HCT116 (cell line): ENCODE results near the gene ZFP92. TPM values are rescaled to one million over a fixed set of nuclear protein-coding genes. Genes with fewer than 3 reads are reported as not detected.

ENCODE experiments used
- ATAC-seq: fragments of 200-7000 bp; cut with Tn5 transposase; 2 replicates; pipeline ENCODE4 v1.9.1; 2020; ENCODE audit warnings: mild to moderate bottlenecking, moderate library complexity
- BruUV-seq: library from RNA; stranded (reverse); fragments of 400-500 nt; replicated peaks from 2 replicates; lab custom pipeline; 2021; lab: Mats Ljungman, UMichigan
- CTCF ChIA-PET: fragments of 300-600 bp; sonication (Branson Sonifier 250); formaldehyde crosslinking; loops from one replicate; lab custom pipeline; 2021; ENCODE audit warnings: antibody characterized with exemption; lab: Charles Lee
- POLR2A ChIA-PET: fragments of 300-600, 350-600 bp; sonication (Branson Sonifier 250); formaldehyde crosslinking; loops from one replicate; lab custom pipeline; 2021; ENCODE audit warnings: antibody characterized with exemption; lab: Charles Lee
- RAD21 ChIA-PET, 2 experiments: fragments of 300-600 bp; sonication (Branson Sonifier 250); formaldehyde crosslinking; loops; one replicate each; lab custom pipeline; 2023; ENCODE audit warnings: low total read pairs in 2 of 2; ENCODE audit not compliant: uncharacterized antibody in 2 of 2, unreplicated experiment in 2 of 2, low non-redundant PET in 1 of 2; lab: Charles Lee
- DNase-seq: peaks from one replicate; pipeline ENCODE4 v3.0.0-alpha.2; 2010; ENCODE audit warnings: low read depth, low spot score
- H2AFZ ChIP-seq: fragments of 200-600 bp; shearing (Covaris generic), sonication (generic); 2 replicates; pipeline ENCODE4 v1.6.1; 2017; ENCODE audit warnings: low read depth, mixed run types, mixed read lengths, antibody characterized with exemption, low read length; ENCODE audit not compliant: poor library complexity, severe bottlenecking
- H3K27ac ChIP-seq: 2 replicates; pipeline ENCODE4 v1.5.1; 2012; ENCODE audit warnings: low read depth, low read length
- H3K27me3 ChIP-seq: fragments of 200-600 bp; sonication (generic); 2 replicates; pipeline ENCODE4 v1.6.1; 2016; ENCODE audit warnings: mixed run types, low read length, mixed read lengths; ENCODE audit not compliant: insufficient read depth
- H3K36me3 ChIP-seq, 2 experiments: fragments of 200-500 bp in 1 of 2; fragments of 200-600 bp in 1 of 2; sonication (Bioruptor generic) in 1 of 2; sonication (generic) in 1 of 2; 2 replicates each; pipeline versions ENCODE4 v1.5.1 to v1.6.1; 2014 to 2016; ENCODE audit warnings: low read length in 2 of 2, inconsistent platforms in 1 of 2, mixed read lengths in 1 of 2, mixed run types in 1 of 2; ENCODE audit not compliant: insufficient read depth in 2 of 2, control insufficient read depth in 1 of 2
- H3K4me1 ChIP-seq, 2 experiments: fragments of 200-600 bp in 1 of 2; sonication (generic) in 1 of 2; 2 replicates each; pipeline versions ENCODE4 v1.5.1 to v1.6.1; 2012 to 2017; ENCODE audit warnings: low read length in 2 of 2, inconsistent platforms in 1 of 2, mild to moderate bottlenecking in 1 of 2, mixed read lengths in 1 of 2, mixed run types in 1 of 2, moderate library complexity in 1 of 2; ENCODE audit not compliant: insufficient read depth in 2 of 2, control insufficient read depth in 1 of 2
- H3K4me2 ChIP-seq: fragments of 200-600 bp; sonication (generic); 2 replicates; pipeline ENCODE4 v1.6.1; 2017; ENCODE audit warnings: mixed run types, low read length, mixed read lengths
- H3K4me3 ChIP-seq, 2 experiments: fragments of 200-600 bp in 1 of 2; sonication (generic) in 1 of 2; replicated peaks in 1 of 2; 2 replicates each; pipeline ENCODE4 v1.5.1; 2011 to 2016; ENCODE audit warnings: low read length in 2 of 2, control low read depth in 1 of 2, low read depth in 1 of 2, mild to moderate bottlenecking in 1 of 2, mixed read lengths in 1 of 2, mixed run types in 1 of 2
- H3K79me2 ChIP-seq: fragments of 200-600 bp; sonication (generic); 2 replicates; pipeline ENCODE4 v1.6.1; 2017; ENCODE audit warnings: mild to moderate bottlenecking, mixed run types, low read length, moderate library complexity, mixed read lengths; ENCODE audit not compliant: insufficient read depth
- H3K9ac ChIP-seq: fragments of 200-600 bp; sonication (generic); 2 replicates; pipeline ENCODE4 v1.6.1; 2016; ENCODE audit warnings: low read length, mixed read lengths
- H3K9me2 ChIP-seq: fragments of 200-600 bp; sonication (generic), shearing (Covaris generic); 2 replicates; pipeline ENCODE4 v1.6.1; 2017; ENCODE audit warnings: mixed run types, mild to moderate bottlenecking, moderate library complexity; ENCODE audit not compliant: insufficient read depth
- H3K9me3 ChIP-seq, 2 experiments: fragments of 200-500 bp in 1 of 2; fragments of 200-600 bp in 1 of 2; sonication (Bioruptor generic) in 1 of 2; sonication (generic) in 1 of 2; 2 replicates each; pipeline ENCODE4 v1.6.1; 2014 to 2017; ENCODE audit warnings: low read length in 2 of 2, mixed read lengths in 2 of 2, inconsistent platforms in 1 of 2, low read depth in 1 of 2, mild to moderate bottlenecking in 1 of 2, mixed run types in 1 of 2, moderate library complexity in 1 of 2; ENCODE audit not compliant: control insufficient read depth in 1 of 2, insufficient read depth in 1 of 2
- H4K20me1 ChIP-seq: fragments of 200-600 bp; sonication (generic), shearing (Covaris generic); 2 replicates; pipeline ENCODE4 v1.6.1; 2017; ENCODE audit warnings: mixed run types, mild to moderate bottlenecking, moderate library complexity; ENCODE audit not compliant: insufficient read depth
- ATF3 ChIP-seq: IDR thresholded peaks from 2 replicates; pipeline ENCODE4 v1.6.1; 2012
- CBX3 ChIP-seq: IDR thresholded peaks from 2 replicates; pipeline ENCODE4 v1.6.1; 2012; ENCODE audit warnings: low read depth
- CEBPB ChIP-seq: IDR thresholded peaks from 2 replicates; pipeline ENCODE4 v1.6.1; 2012; ENCODE audit warnings: low read depth
- CTCF ChIP-seq, 3 experiments: fragments of 200-600 bp in 1 of 3; sonication (generic) in 1 of 3; IDR thresholded peaks in 2 of 3; conservative IDR thresholded peaks in 1 of 3; 2 replicates each; pipeline ENCODE4 v1.5.1; 2012 to 2017; ENCODE audit warnings: low read depth in 2 of 3, low read length in 2 of 3, antibody characterized with exemption in 1 of 3, borderline replicate concordance in 1 of 3, control low read depth in 1 of 3, mild to moderate bottlenecking in 1 of 3, mixed read lengths in 1 of 3, mixed run types in 1 of 3, moderate library complexity in 1 of 3; ENCODE audit not compliant: insufficient read depth in 1 of 3
- EGR1 ChIP-seq: IDR thresholded peaks from 2 replicates; pipeline ENCODE4 v1.6.1; 2012; ENCODE audit warnings: low read depth
- ELF1 ChIP-seq: IDR thresholded peaks from 2 replicates; pipeline ENCODE4 v1.6.1; 2012; ENCODE audit warnings: low read depth, borderline replicate concordance
- EZH2 ChIP-seq: fragments of 200-600 bp; sonication (generic); IDR thresholded peaks from 2 replicates; pipeline ENCODE4 v1.6.1; 2017; ENCODE audit warnings: antibody characterized with exemption, mixed run types
- EZH2phosphoT487 ChIP-seq: fragments of 200-600 bp; IDR thresholded peaks from 2 replicates; pipeline ENCODE4 v1.6.1; 2018; ENCODE audit warnings: antibody characterized with exemption, borderline replicate concordance
- FOSL1 ChIP-seq: IDR thresholded peaks from 2 replicates; pipeline ENCODE4 v1.6.1; 2012; ENCODE audit warnings: low read depth
- JUND ChIP-seq: IDR thresholded peaks from 2 replicates; pipeline ENCODE4 v1.6.1; 2012
- MAX ChIP-seq: IDR thresholded peaks from 2 replicates; pipeline ENCODE4 v1.6.1; 2012
- POLR2A ChIP-seq: IDR thresholded peaks from 2 replicates; pipeline ENCODE4 v1.7.0; 2011; ENCODE audit warnings: borderline replicate concordance; ENCODE audit not compliant: insufficient read depth, insufficient read length; ENCODE audit errors: extremely low read depth
- POLR2AphosphoS5 ChIP-seq: IDR thresholded peaks from 2 replicates; pipeline ENCODE4 v1.6.1; 2011; ENCODE audit warnings: mild to moderate bottlenecking, low read depth, low read length, moderate library complexity
- RAD21 ChIP-seq: IDR thresholded peaks from 2 replicates; pipeline ENCODE4 v1.6.1; 2012; ENCODE audit warnings: low read depth, mild to moderate bottlenecking
- REST ChIP-seq: IDR thresholded peaks from 2 replicates; pipeline ENCODE4 v1.6.1; 2012; ENCODE audit warnings: low read depth
- SIN3A ChIP-seq: IDR thresholded peaks from 2 replicates; pipeline ENCODE4 v1.6.1; 2012; ENCODE audit warnings: low read depth
- SP1 ChIP-seq: IDR thresholded peaks from 2 replicates; pipeline ENCODE4 v1.6.1; 2012; ENCODE audit warnings: low read depth
- SRF ChIP-seq: IDR thresholded peaks from 2 replicates; pipeline ENCODE4 v1.6.1; 2012; ENCODE audit warnings: low read depth
- YY1 ChIP-seq: IDR thresholded peaks from 2 replicates; pipeline ENCODE4 v1.6.1; 2011; ENCODE audit warnings: low read length, low read depth, moderate library complexity, mild to moderate bottlenecking; ENCODE audit not compliant: insufficient replicate concordance; ENCODE audit errors: extremely low read depth
- ZBTB33 ChIP-seq: IDR thresholded peaks from 2 replicates; pipeline ENCODE4 v1.6.1; 2011; ENCODE audit warnings: mild to moderate bottlenecking, low read length, moderate library complexity; ENCODE audit not compliant: insufficient replicate concordance; ENCODE audit errors: extremely low read depth
- intact Hi-C: fragments of 100-400 bp; cut with micrococcal nuclease; formaldehyde crosslinking; loops from 2 replicates; pipeline ENCODE4 v1.10.0; 2022
- total RNA-seq: library from RNA; stranded (reverse); gene quantifications from one replicate; pipeline ENCODE4 v1.2.1, GENCODE V29; 2021; ENCODE audit not compliant: unreplicated experiment

The ZFP92 gene
- total RNA-seq, 1 experiment from 2014 or later, result not detected

GRCh38 chrX:153397256-153397960 is 13.9 kb upstream of the ZFP92 start:
- ATAC-seq (no peak), DNase-seq (no peak)
- H3K4me3 ChIP-seq, result no peak overlapping the region
- H3K4me1 ChIP-seq, result no peaks in the 10 kb centered on the region
- no peak overlapping the region for H3K9ac ChIP-seq
- intact Hi-C loops, result no loop called here
- no peaks in the 10 kb centered on the region for H3K36me3 ChIP-seq
- no peaks in the 10 kb centered on the region for H3K9me2 ChIP-seq
- ChIA-PET POLR2A (no interaction called here), CTCF (no interaction called here)
- no peaks in the 10 kb centered on the region for H3K27me3 ChIP-seq
- TF ChIP-seq ELF1 (no peak), MAX (no peak), CTCF (IDR thresholded peaks at IDR 0.05 in 2 of 3, conservative IDR thresholded peaks at IDR 0.05 in 1 of 3; ENCODE audit: borderline replicate concordance in 1 of 3, insufficient read depth in 1 of 3, low read depth in 2 of 3, low read length in 2 of 3) (no peak), POLR2AphosphoS5 (no peak), RAD21 (no peak), CEBPB (no peak), ATF3 (no peak), SP1 (no peak), CBX3 (no peak), POLR2A (no peak), EGR1 (no peak), SRF (no peak), EZH2phosphoT487 (no peak), SIN3A (no peak), FOSL1 (no peak), REST (no peak), ZBTB33 (no peak), EZH2 (no peak), YY1 (no peak), JUND (no peak)
- TF ChIP-seq, all 23 proteins: peak for 0
- Histone ChIP-seq H3K79me2 (no peaks in the 10 kb centered on the region), H3K4me2 (no peak overlapping the region), H3K27ac (no peak overlapping the region), H3K9me3 (no peaks in the 10 kb centered on the region), H4K20me1 (no peaks in the 10 kb centered on the region), H2AFZ (no peak overlapping the region)
- no TSS peak for BruUV-seq
- RAD21 ChIA-PET, result no interaction called here
